ENCODE measurements around the gene NHSL2. TPM values are rescaled to one million over a fixed set of nuclear protein-coding genes. Genes with fewer than 3 reads are reported as not detected.
"Not testable (repeated sequence)": the region's sequence is repeated elsewhere in the genome, so short reads cannot be mapped to it uniquely, and the experiment has no call there.

NHSL2 gene
- total RNA-seq, 1 donor from 2014 or later: 12.7 TPM

- Histone ChIP-seq H3K4me1 (no peaks in the 10 kb centered on the region), H3K9me3 (no peaks in the 10 kb centered on the region), H3K27me3 (ENCODE audit: low read depth) (no peaks in the 10 kb centered on the region), H3K36me3 (no peaks in the 10 kb centered on the region), H3K27ac (no peak overlapping the region), H3K4me3 (no peak overlapping the region)
- ATAC-seq: no peak
- TF ChIP-seq CTCF (IDR thresholded peaks at IDR 0.05): no peak
- no peak for DNase-seq
- intact Hi-C loops (cut with DNase I): no loop called here
These were observed 47.6 kb downstream of the NHSL2 start for GRCh38 chrX:71958281-71958675.

- H3K4me3 ChIP-seq; H3K9me3 ChIP-seq; H3K27me3 ChIP-seq (ENCODE audit: low read depth); DNase-seq; H3K27ac ChIP-seq; H3K36me3 ChIP-seq; ATAC-seq; intact Hi-C loops (cut with DNase I); H3K4me1 ChIP-seq: not testable (repeated sequence)
These were observed 53.5 kb downstream of the NHSL2 start for GRCh38 chrX:71964184-71964583.

GRCh38 chrX:71974916-71975315 lies 64.3 kb downstream of the NHSL2 start:
- no peaks in the 10 kb centered on the region for H3K36me3 ChIP-seq
- TF ChIP-seq CTCF (IDR thresholded peaks at IDR 0.05): no peak
- no peak for ATAC-seq
- H3K4me1 ChIP-seq: no peaks in the 10 kb centered on the region
- H3K27ac ChIP-seq: no peak overlapping the region
- H3K9me3 ChIP-seq: no peaks in the 10 kb centered on the region
- no peak for DNase-seq
- no peaks in the 10 kb centered on the region for H3K27me3 ChIP-seq (ENCODE audit: low read depth)
- intact Hi-C loops (cut with DNase I): no loop called here
- no peak overlapping the region for H3K4me3 ChIP-seq

- no peak for ATAC-seq
- intact Hi-C loops (cut with DNase I): no loop called here
- no peak for TF ChIP-seq CTCF (IDR thresholded peaks at IDR 0.05)
- Histone ChIP-seq H3K27ac (no peak overlapping the region), H3K27me3 (ENCODE audit: low read depth) (no peaks in the 10 kb centered on the region), H3K36me3 (no peaks in the 10 kb centered on the region), H3K4me3 (no peak overlapping the region), H3K4me1 (no peaks in the 10 kb centered on the region), H3K9me3 (no peaks in the 10 kb centered on the region)
- no peak for DNase-seq
These were observed 66.1 kb downstream of the NHSL2 start for GRCh38 chrX:71976753-71977152.

- H3K9me3 ChIP-seq: no peaks in the 10 kb centered on the region
- H3K36me3 ChIP-seq: no peaks in the 10 kb centered on the region
- TF ChIP-seq CTCF (IDR thresholded peaks at IDR 0.05): no peak
- ATAC-seq (no peak), DNase-seq (no peak)
- H3K4me3 ChIP-seq: no peak overlapping the region
- intact Hi-C loops (cut with DNase I): no loop called here
- no peak overlapping the region for H3K27ac ChIP-seq
- no peaks in the 10 kb centered on the region for H3K27me3 ChIP-seq (ENCODE audit: low read depth)
- H3K4me1 ChIP-seq: no peaks in the 10 kb centered on the region
These were observed 67.5 kb downstream of the NHSL2 start for GRCh38 chrX:71978164-71978563.

- Histone ChIP-seq H3K36me3 (no peaks in the 10 kb centered on the region), H3K9me3 (no peaks in the 10 kb centered on the region), H3K4me3 (no peak overlapping the region), H3K27me3 (ENCODE audit: low read depth) (no peaks in the 10 kb centered on the region), H3K27ac (no peak overlapping the region), H3K4me1 (no peaks in the 10 kb centered on the region)
- DNase-seq: no peak
- no peak for TF ChIP-seq CTCF (IDR thresholded peaks at IDR 0.05)
- intact Hi-C loops (cut with DNase I): no loop called here
- no peak for ATAC-seq
These were observed 79.3 kb downstream of the NHSL2 start for GRCh38 chrX:71989768-71990426.

Measured in lower lobe of right lung (tissue), 2 donors.